Stimulated activated CD4-positive, alpha-beta T cell treated with anti-CD3 and anti-CD28 coated beads, Interleukin-1b, Interleukin-23, amount 100 ng/mL, for 4 hours (primary cell): ENCODE measurements around the gene TUBB3.

Experiments
- DNase-seq, 2 donors: peaks; one replicate each; pipeline ENCODE4 v3.0.0-alpha.2; 2020; ENCODE audit warnings: low read depth in 2 of 2

Gene TUBB3

DNA sequence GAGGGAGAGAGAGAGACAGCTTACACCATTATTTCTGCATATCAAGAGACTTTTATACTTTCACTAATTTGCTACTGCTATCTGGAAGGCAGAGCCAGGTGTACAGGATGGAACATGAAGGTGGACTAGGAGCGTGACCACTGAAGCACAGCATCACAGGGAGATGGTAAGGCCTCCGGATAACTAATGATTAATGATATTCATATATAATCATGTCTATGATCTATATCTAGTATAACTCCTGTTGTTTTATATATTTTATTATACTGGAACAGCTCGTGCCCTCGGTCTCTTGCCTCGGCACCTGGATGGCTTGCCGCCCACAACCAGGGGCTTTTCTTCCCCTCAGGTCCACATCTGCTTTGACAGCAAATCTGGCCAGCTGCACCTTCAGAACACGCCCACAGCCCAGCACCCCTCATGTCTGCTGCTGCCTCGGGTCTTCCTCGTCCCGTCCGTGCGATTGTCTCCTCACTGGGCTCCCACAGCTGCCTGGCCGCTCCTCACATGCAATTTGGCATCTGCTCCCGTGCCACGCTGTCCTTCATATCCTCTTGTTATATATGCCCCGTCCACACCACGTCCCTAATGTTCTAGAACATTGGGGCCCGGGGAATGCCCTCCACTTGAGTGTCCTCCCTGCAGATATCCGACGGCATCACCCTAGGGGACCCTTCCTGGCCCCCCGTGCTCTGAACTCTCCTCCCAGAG is 15.2 kb downstream of the TUBB3 start:
- no peak for DNase-seq

- DNase-seq = no peak
Observed at GRCh38 chr16:89944773-89945172, 21.6 kb downstream of the TUBB3 start.

DNA sequence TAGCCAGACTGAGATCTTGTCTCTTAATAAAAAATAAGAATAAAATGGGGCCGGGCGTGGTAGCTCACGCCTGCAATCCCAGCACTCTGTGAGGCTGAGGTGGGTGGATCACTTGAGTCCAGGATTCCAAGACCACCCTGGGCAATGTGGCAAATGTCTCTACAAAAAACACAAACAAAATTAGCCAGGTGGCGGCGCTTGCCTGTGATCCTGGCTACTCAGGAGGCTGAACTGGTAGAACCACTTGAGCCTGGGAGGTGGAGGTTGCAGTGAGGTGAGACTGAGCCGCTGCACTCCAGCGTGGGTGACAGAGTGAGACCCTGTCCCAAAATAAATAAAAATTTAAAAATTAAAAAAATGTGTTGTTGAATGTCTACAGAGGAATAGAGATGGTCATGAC is 22.5 kb downstream of the TUBB3 start:
- DNase-seq = no peak

DNA sequence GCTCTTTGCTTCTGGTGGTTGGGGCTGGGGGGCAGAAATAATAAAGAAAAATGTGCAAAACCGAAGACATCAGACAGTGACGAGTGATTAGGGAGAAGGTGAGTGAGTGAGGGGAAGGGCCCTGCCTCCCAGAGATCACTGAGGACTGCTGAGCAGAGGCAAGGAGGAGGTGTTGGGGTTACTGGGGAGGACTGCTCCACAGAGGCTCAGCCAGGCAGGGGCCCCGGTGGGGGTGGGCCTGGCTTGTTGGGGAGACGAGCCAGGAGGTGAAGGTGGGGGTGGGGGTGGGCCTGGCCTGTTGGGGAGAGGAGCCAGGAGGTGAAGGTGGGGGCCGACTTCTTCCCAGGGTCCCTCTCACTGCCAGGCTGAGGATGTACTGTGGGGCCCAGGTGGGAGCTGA is 23.4 kb downstream of the TUBB3 start:
- DNase-seq = no peak

GRCh38 chr16:89949121-89949742 is 26.1 kb downstream of the TUBB3 start:
- DNase-seq = peak in 1 of 2 donors; percentile 3

GRCh38 chr16:89949756-89950155 is 26.6 kb downstream of the TUBB3 start:
- no peak for DNase-seq

GRCh38 chr16:89951509-89951908 is 28.4 kb downstream of the TUBB3 start:
- no peak for DNase-seq

DNA sequence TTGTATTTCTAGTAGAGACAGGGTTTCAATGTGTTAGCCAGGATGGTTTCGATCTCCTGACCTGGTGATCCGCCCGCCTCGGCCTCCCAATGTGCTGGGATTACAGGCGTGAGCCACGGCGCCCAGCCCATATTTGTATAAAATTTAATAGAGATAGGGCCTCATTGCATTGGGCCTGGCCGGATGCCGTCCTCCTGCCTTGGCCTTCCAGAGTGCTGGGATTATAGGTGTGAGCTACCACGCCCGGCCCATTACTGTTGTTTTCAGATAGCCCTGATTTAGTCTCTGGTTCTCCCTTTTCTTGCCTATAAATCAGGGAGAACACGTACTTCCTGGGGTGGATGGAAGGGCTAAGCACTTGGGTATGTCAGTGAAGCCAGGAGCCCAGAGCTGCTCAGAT is 28.9 kb downstream of the TUBB3 start:
- DNase-seq = no peak

DNA sequence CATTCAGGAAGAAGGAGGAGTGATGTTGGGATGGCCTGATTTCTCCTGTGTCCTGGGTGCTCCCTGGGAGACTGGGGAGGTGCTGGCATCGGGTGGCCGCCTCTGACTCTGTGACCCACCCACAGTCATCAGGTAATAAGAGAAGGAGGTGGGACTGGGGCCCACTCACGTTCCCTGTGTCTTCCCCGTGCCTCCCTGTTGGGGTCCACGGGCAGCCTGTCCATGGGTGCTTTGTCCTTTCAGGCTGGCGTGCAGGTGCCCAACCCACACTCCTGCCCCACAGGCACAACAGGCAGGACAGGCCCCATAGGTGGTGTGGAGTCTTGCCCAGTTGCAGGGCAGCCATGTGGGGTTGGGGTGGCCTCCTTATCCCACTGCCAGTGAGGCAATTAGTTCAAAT is 29.4 kb downstream of the TUBB3 start:
- no peak for DNase-seq

- no peak for DNase-seq
Observed at GRCh38 chr16:89953671-89954406, 30.7 kb downstream of the TUBB3 start.

DNA sequence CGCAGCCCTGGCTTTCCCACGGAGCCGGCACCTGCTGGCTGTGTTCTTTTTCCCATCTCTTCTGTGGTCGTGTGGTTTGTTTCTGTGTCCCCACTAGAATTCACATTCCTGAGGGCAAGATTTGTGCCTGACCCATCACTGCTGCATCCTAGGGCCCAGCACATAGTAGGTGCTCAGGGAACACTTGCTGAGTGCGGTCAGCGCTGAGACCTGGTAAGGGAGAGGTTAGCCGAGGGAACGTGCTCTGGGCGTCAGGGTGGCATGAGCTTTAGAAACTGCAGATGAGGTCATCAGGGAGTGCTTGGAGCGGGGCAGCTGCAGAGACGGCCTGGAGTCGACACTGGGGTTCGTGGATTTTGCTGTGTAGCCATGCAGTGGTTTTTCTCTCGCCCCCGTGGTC is 31.3 kb downstream of the TUBB3 start:
- DNase-seq = no peak

DNA sequence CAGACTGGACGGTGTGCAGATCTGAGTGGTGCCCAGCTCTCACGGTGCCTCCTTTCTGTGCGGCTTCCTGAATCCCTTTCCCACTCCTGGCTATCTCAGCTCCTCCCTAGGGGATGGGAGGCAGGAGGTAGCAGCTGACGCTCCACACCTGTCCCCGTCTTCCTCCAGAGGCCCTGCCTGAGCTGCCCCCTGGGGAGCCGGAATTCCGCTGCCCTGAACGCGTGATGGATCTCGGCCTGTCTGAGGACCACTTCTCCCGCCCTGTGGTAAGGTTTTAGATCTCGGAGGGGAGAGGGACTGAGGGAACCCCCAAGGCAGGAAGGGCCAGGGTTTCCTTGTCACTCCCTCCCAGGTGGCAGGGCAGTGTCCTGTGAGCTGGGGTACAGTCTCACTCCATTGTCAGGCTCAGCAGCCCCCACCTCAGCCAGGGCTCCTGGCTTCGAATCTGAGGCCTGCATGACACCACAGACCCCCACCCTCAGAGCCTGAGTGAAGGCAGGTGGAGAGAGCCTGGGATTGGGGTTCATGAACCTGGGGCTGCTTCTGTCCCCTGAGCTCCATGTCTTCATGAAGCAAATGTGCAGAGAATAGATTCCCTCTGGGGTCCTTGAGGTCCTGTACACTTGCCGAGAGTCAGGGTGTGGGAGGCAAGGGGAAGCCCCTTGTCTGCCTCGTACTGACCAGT is 32.0 kb downstream of the TUBB3 start:
- no peak for DNase-seq

- DNase-seq = no peak
Observed at GRCh38 chr16:89956505-89957215, 33.5 kb downstream of the TUBB3 start.

DNA sequence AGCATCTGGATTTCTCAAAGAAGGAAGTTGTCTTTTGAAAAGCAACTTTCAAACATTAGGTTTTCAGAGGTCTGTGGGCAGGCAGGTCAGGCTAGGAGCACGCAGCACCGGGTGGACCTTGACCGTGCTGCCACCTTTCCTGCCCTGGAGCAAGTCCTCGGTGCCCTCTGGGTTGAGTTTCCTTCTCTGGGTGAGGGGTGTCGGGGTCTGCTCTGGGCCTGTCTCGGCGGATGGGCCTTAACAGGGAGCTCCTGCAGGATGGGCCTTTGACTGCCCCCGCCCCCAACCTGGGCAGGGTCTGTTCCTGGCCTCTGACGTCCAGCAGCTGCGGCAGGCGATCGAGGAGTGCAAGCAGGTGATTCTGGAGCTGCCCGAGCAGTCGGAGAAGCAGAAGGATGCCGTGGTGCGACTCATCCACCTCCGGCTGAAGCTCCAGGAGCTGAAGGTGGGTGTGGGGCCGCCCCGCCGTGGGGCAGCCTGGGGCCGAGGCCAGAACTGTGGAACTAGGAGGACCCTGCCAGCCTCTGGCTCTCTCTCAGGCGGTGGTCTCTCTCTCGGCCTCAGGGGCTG is 34.2 kb downstream of the TUBB3 start:
- no peak for DNase-seq

DNA sequence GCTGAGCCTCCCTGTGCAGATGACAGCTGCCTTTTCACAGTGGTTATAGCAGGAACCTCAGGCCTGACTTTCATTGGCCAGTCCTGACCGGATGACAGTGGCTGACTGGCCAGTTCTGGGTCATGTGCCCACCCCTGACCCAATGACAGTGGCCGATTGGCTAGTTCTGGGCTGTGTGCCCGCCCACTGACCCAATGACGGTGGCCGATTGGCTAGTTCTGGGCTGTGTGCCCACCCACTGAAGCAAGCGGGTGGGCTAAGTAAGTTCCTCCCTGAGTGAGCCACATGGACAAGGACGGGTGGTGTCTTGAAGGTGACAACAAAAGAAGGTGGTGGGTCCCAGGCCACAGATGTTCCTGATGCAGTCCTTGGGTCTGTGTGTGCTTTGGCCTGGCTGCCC is 34.9 kb downstream of the TUBB3 start:
- DNase-seq = no peak

DNA sequence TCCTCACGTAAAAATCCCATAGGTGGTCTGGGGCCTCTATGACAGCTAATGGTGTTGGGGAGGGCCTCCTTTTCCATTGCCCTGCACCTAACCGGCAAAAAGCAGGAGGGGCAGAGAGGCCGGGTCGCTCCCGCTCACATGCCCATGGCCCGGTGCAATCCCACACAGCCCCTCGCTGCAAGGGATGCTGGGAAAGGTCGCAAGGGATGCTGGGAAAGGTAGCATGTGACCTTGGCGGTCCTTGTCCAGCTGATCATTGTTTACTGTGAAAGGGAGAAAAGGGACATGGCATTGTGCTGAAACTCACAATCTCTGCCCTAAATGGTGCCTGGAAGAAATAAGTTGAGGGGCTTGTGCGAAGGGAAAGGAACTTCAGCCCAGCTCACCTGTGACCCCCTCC is 35.5 kb downstream of the TUBB3 start:
- DNase-seq = no peak

DNA sequence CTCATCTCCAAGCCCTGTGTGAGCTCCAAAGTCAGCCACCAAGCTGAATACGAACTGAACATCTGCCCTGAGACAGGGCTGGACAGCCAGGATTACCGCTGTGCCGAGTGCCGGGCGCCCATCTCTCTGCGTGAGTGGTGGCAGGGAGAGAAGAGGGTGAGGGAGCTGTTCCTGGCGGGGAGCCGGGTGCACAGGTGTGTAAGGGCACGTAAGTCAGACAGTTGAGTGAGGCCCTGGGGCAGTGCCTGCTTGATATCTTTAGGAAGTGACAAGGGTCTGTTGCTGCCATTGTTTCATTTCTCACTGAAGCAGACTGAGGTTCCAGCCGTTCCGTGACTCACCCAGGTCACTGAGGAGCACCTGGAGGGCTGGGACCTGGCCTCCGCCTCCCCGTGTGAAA is 37.8 kb downstream of the TUBB3 start:
- no peak for DNase-seq

GRCh38 chr16:89961920-89962319 is 38.8 kb downstream of the TUBB3 start:
- DNase-seq = no peak

DNA sequence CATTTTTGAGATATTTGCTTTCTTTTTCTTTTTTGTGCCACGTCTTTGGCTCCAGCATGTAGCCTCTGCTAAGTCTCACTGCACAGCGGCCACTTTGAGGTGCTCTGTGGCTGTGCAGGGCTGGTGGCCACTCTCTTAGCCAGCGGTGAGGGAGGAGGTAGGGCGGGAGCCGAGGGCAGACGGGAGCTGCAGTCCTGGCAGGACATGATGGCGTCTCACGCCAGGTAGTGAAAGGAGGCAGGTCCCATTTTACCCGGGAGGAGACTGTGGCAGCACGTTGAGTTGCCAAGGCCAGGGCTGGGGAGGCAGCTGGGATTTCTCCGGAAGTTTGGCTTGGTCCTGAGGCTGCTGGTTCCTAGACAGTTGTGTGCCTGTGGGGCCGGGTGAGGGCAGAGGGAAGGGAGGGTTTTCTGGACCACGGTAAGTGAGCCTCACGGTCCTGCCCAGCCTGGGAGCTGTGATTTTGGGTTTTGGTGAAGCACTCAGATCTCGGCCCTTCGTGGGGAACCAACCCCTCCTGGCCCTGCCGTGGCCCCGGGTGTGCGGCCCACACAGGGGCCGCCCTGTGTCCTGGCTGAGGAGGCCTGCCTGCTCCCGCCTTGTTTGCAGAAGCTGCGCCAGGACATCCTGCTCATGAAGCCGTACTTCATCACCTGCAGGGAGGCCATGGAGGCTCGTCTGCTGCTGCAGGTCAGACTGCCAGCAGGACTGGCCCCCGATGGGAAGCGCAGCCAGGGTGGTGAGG is 39.8 kb downstream of the TUBB3 start:
- DNase-seq = no peak

- DNase-seq = no peak
Observed at GRCh38 chr16:89964201-89964600, 41.1 kb downstream of the TUBB3 start.
